Measurements from ENCODE around the gene PSME4. TPM values are rescaled to one million over a fixed set of nuclear protein-coding genes. Genes with fewer than 3 reads are reported as not detected.
A peak's percentile ranks its signal among the peaks of the same experiment; 100 is the strongest.

Gene PSME4
- polyA plus RNA-seq (2012; ENCODE audit: insufficient read length, low read depth): 21.8 TPM

GRCh38 chr2:53970724-53971602 is at the start of gene PSME4:
Gene PSME4 (minus strand): TSS chr2:53970993. CDS start chr2:53970784, 209 bp downstream.
- TF ChIP-seq SIN3A (IDR thresholded peaks at IDR 0.05; ENCODE audit: borderline replicate concordance, insufficient read depth, low read length) (peak; percentile 55; the same call in 1 of the 2 replicates), TAF1 (IDR thresholded peaks at IDR 0.05; ENCODE audit: borderline replicate concordance, insufficient read depth, low read length) (peak; percentile 84; the same call in 1 of the 2 replicates), FOXP2 (optimal IDR thresholded peaks at IDR 0.05; ENCODE audit: borderline replicate concordance, extremely low read depth, extremely low read length, insufficient read depth) (peak; percentile 84), POLR2AphosphoS5 (IDR thresholded peaks at IDR 0.05; ENCODE audit: low read depth, low read length) (peak; percentile 88), REST (IDR thresholded peaks at IDR 0.05; ENCODE audit: insufficient read depth in 1 of 2, low read depth in 2 of 2, low read length in 2 of 2) (0 out of 4 replicates have a peak, but pooled peaks of 1 of the 2 experiments have one; percentile 6)

- TF ChIP-seq FOXP2 (optimal IDR thresholded peaks at IDR 0.05; ENCODE audit: borderline replicate concordance, extremely low read depth, extremely low read length, insufficient read depth) (no peak), POLR2AphosphoS5 (IDR thresholded peaks at IDR 0.05; ENCODE audit: low read depth, low read length) (no peak), SIN3A (IDR thresholded peaks at IDR 0.05; ENCODE audit: borderline replicate concordance, insufficient read depth, low read length) (no peak), REST (IDR thresholded peaks at IDR 0.05; ENCODE audit: insufficient read depth in 1 of 2, low read depth in 2 of 2, low read length in 2 of 2) (no peak), TAF1 (IDR thresholded peaks at IDR 0.05; ENCODE audit: borderline replicate concordance, insufficient read depth, low read length) (no peak)
These were observed 45.3 kb upstream of the PSME4 start for GRCh38 chr2:54015798-54016699.

GRCh38 chr2:54013996-54014395 is 43.2 kb upstream of the PSME4 start:
- no peak for TF ChIP-seq POLR2AphosphoS5 (IDR thresholded peaks at IDR 0.05; ENCODE audit: low read depth, low read length)
- no peak for TF ChIP-seq REST (IDR thresholded peaks at IDR 0.05; ENCODE audit: insufficient read depth in 1 of 2, low read depth in 2 of 2, low read length in 2 of 2)
- no peak for TF ChIP-seq SIN3A (IDR thresholded peaks at IDR 0.05; ENCODE audit: borderline replicate concordance, insufficient read depth, low read length)
- no peak for TF ChIP-seq FOXP2 (optimal IDR thresholded peaks at IDR 0.05; ENCODE audit: borderline replicate concordance, extremely low read depth, extremely low read length, insufficient read depth)
- no peak for TF ChIP-seq TAF1 (IDR thresholded peaks at IDR 0.05; ENCODE audit: borderline replicate concordance, insufficient read depth, low read length)

GRCh38 chr2:54012538-54013141 is 41.8 kb upstream of the PSME4 start:
- no peak for TF ChIP-seq POLR2AphosphoS5 (IDR thresholded peaks at IDR 0.05; ENCODE audit: low read depth, low read length)
- TF ChIP-seq TAF1 (IDR thresholded peaks at IDR 0.05; ENCODE audit: borderline replicate concordance, insufficient read depth, low read length): no peak
- TF ChIP-seq FOXP2 (optimal IDR thresholded peaks at IDR 0.05; ENCODE audit: borderline replicate concordance, extremely low read depth, extremely low read length, insufficient read depth): no peak
- TF ChIP-seq SIN3A (IDR thresholded peaks at IDR 0.05; ENCODE audit: borderline replicate concordance, insufficient read depth, low read length): no peak
- TF ChIP-seq REST (IDR thresholded peaks at IDR 0.05; ENCODE audit: insufficient read depth in 1 of 2, low read depth in 2 of 2, low read length in 2 of 2): no peak

Data from PFSK-1 (cell line).